HepG2 (cell line): ENCODE measurements around the gene HOXC4. TPM values are rescaled to one million over a fixed set of nuclear protein-coding genes. Genes with fewer than 3 reads are reported as not detected.

ENCODE experiments used
- ZFP1 ChIP-seq: IDR thresholded peaks from 2 replicates; pipeline ENCODE4 v1.6.1; 2016
- polyA plus RNA-seq, 8 experiments: library from polyadenylated mRNA; depleted of rRNA in 3 of 8; stranded (reverse) in 7 of 8; unstranded in 1 of 8; fragments of >200 nt; fragmentation: Illumina TruSeq in 4 of 8; extraction: Trizol in 4 of 8; gene quantifications; 2 replicates each; pipeline versions ENCODE4 v1.2.1 to v1.2.3, GENCODE V29; 2011 to 2016; ENCODE audit warnings: low read depth in 4 of 8, missing spikeins in 1 of 8, mixed read lengths in 1 of 8; ENCODE audit not compliant: insufficient read depth in 1 of 8
- total RNA-seq, 5 experiments: library from RNA; depleted of rRNA; stranded (reverse); fragments of >200 nt; fragmentation: Illumina TruSeq; extraction: Trizol; gene quantifications; 2 replicates each; pipeline ENCODE4 v1.2.3, GENCODE V29; 2016; ENCODE audit warnings: low read depth in 1 of 5
- TF ChIP-seq, protein P1 (sequence below), 2 experiments: fragments of 450-650 bp in 1 of 2; sonication (generic) in 1 of 2; formaldehyde crosslinking in 1 of 2; IDR thresholded peaks; 2 replicates each; pipeline versions ENCODE4 v1.6.1 to v1.8.0; 2016 to 2022; ENCODE audit warnings: antibody characterized with exemption in 1 of 2, mild to moderate bottlenecking in 1 of 2, missing genetic modification reagents in 1 of 2
- TF ChIP-seq, protein P2 (sequence below), 2 experiments: sonication (generic) in 1 of 2; formaldehyde crosslinking in 1 of 2; IDR thresholded peaks; 2 replicates each; pipeline versions ENCODE4 v1.4.0 to v1.6.1; 2016 to 2020; ENCODE audit warnings: borderline replicate concordance in 1 of 2, low read depth in 1 of 2, mild to moderate bottlenecking in 1 of 2, missing genetic modification reagents in 1 of 2
- TF ChIP-seq, protein P3 (sequence below): sonication (generic); formaldehyde crosslinking; IDR thresholded peaks from 2 replicates; pipeline ENCODE4 v1.4.0; 2020; ENCODE audit warnings: mild to moderate bottlenecking, missing genetic modification reagents

HOXC4 gene
- total and polyA plus RNA-seq, 2 of the 13 experiments (the other 11 are each of a cell fraction or from before 2014, with no cell fraction given): not detected

DNA sequence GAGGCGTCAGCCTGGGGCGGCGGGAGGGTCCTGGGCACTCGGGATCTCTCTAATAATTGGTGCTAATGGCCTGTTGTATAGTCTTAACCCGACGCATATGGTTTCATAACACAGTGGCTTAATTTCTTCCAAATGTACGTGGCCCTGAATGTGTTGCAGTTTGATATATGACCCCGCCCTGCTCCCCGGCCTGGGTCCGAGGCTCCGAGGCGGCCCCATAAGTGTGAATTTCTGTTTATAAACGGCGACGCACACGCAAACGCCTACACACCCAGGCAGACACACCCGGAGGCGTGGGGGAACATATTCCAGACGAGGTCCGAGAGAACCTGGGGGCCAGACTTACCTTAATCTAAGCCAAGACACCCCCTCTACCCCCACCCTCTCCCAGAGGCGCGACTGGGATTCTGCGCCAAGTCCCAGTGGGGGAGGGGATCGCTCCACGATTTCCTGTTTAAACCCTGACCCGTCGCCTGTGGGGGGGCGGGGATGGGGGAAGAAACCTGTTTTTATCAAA, 35.1 kb upstream of the HOXC4 start (continued):
- TF ChIP-seq, protein P1, sequence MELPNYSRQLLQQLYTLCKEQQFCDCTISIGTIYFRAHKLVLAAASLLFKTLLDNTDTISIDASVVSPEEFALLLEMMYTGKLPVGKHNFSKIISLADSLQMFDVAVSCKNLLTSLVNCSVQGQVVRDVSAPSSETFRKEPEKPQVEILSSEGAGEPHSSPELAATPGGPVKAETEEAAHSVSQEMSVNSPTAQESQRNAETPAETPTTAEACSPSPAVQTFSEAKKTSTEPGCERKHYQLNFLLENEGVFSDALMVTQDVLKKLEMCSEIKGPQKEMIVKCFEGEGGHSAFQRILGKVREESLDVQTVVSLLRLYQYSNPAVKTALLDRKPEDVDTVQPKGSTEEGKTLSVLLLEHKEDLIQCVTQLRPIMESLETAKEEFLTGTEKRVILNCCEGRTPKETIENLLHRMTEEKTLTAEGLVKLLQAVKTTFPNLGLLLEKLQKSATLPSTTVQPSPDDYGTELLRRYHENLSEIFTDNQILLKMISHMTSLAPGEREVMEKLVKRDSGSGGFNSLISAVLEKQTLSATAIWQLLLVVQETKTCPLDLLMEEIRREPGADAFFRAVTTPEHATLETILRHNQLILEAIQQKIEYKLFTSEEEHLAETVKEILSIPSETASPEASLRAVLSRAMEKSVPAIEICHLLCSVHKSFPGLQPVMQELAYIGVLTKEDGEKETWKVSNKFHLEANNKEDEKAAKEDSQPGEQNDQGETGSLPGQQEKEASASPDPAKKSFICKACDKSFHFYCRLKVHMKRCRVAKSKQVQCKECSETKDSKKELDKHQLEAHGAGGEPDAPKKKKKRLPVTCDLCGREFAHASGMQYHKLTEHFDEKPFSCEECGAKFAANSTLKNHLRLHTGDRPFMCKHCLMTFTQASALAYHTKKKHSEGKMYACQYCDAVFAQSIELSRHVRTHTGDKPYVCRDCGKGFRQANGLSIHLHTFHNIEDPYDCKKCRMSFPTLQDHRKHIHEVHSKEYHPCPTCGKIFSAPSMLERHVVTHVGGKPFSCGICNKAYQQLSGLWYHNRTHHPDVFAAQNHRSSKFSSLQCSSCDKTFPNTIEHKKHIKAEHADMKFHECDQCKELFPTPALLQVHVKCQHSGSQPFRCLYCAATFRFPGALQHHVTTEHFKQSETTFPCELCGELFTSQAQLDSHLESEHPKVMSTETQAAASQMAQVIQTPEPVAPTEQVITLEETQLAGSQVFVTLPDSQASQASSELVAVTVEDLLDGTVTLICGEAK (IDR thresholded peaks at IDR 0.05): no peak
- TF ChIP-seq, protein P1 (CRISPR knock-in tag; IDR thresholded peaks at IDR 0.05): no peak
- no peak for TF ChIP-seq ZFP1 (CRISPR knock-in tag)
- TF ChIP-seq, protein P2, sequence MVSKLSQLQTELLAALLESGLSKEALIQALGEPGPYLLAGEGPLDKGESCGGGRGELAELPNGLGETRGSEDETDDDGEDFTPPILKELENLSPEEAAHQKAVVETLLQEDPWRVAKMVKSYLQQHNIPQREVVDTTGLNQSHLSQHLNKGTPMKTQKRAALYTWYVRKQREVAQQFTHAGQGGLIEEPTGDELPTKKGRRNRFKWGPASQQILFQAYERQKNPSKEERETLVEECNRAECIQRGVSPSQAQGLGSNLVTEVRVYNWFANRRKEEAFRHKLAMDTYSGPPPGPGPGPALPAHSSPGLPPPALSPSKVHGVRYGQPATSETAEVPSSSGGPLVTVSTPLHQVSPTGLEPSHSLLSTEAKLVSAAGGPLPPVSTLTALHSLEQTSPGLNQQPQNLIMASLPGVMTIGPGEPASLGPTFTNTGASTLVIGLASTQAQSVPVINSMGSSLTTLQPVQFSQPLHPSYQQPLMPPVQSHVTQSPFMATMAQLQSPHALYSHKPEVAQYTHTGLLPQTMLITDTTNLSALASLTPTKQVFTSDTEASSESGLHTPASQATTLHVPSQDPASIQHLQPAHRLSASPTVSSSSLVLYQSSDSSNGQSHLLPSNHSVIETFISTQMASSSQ (IDR thresholded peaks at IDR 0.05; ENCODE audit: low read depth): no peak
- TF ChIP-seq, protein P2 (CRISPR knock-in tag; IDR thresholded peaks at IDR 0.05; ENCODE audit: borderline replicate concordance): no peak
- TF ChIP-seq, protein P3, sequence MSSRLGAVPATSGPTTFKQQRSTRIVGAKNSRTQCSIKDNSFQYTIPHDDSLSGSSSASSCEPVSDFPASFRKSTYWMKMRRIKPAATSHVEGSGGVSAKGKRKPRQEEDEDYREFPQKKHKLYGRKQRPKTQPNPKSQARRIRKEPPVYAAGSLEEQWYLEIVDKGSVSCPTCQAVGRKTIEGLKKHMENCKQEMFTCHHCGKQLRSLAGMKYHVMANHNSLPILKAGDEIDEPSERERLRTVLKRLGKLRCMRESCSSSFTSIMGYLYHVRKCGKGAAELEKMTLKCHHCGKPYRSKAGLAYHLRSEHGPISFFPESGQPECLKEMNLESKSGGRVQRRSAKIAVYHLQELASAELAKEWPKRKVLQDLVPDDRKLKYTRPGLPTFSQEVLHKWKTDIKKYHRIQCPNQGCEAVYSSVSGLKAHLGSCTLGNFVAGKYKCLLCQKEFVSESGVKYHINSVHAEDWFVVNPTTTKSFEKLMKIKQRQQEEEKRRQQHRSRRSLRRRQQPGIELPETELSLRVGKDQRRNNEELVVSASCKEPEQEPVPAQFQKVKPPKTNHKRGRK (CRISPR knock-in tag): no peak
